Measurements from ENCODE around the gene NSUN2.

GRCh38 chr5:6604341-6604740 lies 28.5 kb downstream of the NSUN2 start:
- TF ChIP-seq, protein P1, sequence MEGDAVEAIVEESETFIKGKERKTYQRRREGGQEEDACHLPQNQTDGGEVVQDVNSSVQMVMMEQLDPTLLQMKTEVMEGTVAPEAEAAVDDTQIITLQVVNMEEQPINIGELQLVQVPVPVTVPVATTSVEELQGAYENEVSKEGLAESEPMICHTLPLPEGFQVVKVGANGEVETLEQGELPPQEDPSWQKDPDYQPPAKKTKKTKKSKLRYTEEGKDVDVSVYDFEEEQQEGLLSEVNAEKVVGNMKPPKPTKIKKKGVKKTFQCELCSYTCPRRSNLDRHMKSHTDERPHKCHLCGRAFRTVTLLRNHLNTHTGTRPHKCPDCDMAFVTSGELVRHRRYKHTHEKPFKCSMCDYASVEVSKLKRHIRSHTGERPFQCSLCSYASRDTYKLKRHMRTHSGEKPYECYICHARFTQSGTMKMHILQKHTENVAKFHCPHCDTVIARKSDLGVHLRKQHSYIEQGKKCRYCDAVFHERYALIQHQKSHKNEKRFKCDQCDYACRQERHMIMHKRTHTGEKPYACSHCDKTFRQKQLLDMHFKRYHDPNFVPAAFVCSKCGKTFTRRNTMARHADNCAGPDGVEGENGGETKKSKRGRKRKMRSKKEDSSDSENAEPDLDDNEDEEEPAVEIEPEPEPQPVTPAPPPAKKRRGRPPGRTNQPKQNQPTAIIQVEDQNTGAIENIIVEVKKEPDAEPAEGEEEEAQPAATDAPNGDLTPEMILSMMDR (IDR thresholded peaks at IDR 0.05 in 8 of 11, conservative IDR thresholded peaks at IDR 0.05 in 3 of 11) = no peak
- no peak for TF ChIP-seq POLR2AphosphoS5 (IDR thresholded peaks at IDR 0.05)
- no peak for TF ChIP-seq POLR2A (IDR thresholded peaks at IDR 0.05)
